ENCODE results near the gene TRMT112. TPM values are rescaled to one million over a fixed set of nuclear protein-coding genes. Genes with fewer than 3 reads are reported as not detected.

The TRMT112 gene
- total RNA-seq, 1 experiment from 2014 or later, result 328 TPM

DNA sequence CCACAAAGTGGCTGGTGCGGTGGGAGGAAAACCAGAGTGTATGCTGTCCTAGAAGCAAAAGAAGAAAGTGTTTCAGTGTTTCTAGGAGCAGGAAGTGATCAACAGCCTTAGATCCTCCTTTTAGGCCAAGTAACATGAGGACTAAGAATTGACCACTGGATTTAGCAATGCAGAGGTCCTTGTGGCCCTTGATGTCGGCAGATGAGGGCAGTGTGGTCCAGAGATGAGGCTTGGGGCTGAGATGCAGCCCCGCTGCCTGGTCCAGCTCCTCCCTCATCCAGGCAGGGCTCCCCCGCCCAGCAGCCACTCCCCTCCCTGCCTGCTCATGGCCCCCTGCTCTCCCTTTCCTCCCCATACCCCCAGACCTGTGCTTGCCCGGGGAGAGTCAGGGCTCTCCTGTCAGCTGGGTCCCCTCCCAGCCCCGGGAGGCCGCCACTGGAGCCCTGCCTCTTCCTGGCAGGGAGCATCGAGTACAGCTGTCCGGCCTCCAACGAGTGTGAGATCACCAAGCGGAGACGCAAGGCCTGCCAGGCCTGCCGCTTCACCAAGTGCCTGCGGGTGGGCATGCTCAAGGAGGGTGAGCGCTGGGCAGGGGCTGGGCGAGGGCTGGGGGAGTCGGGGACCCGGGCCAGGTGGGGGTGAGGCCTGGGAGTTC lies 3.7 kb downstream of the TRMT112 start:
- CTCF ChIA-PET, result interaction anchor here (1.3 to 2.4 kb wide), 3 partner anchors 10 to 43 kb away, joined by 4 to 8 read pairs (median 5); no protein-coding TSS in a partner anchor
- TF ChIP-seq, protein P1, sequence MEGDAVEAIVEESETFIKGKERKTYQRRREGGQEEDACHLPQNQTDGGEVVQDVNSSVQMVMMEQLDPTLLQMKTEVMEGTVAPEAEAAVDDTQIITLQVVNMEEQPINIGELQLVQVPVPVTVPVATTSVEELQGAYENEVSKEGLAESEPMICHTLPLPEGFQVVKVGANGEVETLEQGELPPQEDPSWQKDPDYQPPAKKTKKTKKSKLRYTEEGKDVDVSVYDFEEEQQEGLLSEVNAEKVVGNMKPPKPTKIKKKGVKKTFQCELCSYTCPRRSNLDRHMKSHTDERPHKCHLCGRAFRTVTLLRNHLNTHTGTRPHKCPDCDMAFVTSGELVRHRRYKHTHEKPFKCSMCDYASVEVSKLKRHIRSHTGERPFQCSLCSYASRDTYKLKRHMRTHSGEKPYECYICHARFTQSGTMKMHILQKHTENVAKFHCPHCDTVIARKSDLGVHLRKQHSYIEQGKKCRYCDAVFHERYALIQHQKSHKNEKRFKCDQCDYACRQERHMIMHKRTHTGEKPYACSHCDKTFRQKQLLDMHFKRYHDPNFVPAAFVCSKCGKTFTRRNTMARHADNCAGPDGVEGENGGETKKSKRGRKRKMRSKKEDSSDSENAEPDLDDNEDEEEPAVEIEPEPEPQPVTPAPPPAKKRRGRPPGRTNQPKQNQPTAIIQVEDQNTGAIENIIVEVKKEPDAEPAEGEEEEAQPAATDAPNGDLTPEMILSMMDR (IDR thresholded peaks at IDR 0.05 in 2 of 3, conservative IDR thresholded peaks at IDR 0.05 in 1 of 3; ENCODE audit: borderline replicate concordance in 1 of 3, insufficient read depth in 1 of 3, low read depth in 2 of 3, low read length in 2 of 3), result no peak
- TF ChIP-seq, protein P2, sequence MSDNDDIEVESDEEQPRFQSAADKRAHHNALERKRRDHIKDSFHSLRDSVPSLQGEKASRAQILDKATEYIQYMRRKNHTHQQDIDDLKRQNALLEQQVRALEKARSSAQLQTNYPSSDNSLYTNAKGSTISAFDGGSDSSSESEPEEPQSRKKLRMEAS (IDR thresholded peaks at IDR 0.05), result no peak
- TF ChIP-seq ZNF274 (IDR thresholded peaks at IDR 0.05; ENCODE audit: low read depth, low read length) (no peak), ZFX (IDR thresholded peaks at IDR 0.05) (no peak), TCF7L2 (IDR thresholded peaks at IDR 0.05; ENCODE audit: borderline replicate concordance, extremely low read depth, insufficient read depth, insufficient read length) (no peak), CEBPB (IDR thresholded peaks at IDR 0.05; ENCODE audit: low read depth) (no peak), EZH2 (IDR thresholded peaks at IDR 0.05) (no peak), ELF1 (IDR thresholded peaks at IDR 0.05; ENCODE audit: borderline replicate concordance, low read depth) (no peak), EZH2phosphoT487 (IDR thresholded peaks at IDR 0.05; ENCODE audit: borderline replicate concordance) (no peak)
- TF ChIP-seq, protein P3, sequence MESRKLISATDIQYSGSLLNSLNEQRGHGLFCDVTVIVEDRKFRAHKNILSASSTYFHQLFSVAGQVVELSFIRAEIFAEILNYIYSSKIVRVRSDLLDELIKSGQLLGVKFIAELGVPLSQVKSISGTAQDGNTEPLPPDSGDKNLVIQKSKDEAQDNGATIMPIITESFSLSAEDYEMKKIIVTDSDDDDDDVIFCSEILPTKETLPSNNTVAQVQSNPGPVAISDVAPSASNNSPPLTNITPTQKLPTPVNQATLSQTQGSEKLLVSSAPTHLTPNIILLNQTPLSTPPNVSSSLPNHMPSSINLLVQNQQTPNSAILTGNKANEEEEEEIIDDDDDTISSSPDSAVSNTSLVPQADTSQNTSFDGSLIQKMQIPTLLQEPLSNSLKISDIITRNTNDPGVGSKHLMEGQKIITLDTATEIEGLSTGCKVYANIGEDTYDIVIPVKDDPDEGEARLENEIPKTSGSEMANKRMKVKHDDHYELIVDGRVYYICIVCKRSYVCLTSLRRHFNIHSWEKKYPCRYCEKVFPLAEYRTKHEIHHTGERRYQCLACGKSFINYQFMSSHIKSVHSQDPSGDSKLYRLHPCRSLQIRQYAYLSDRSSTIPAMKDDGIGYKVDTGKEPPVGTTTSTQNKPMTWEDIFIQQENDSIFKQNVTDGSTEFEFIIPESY (IDR thresholded peaks at IDR 0.05; ENCODE audit: extremely low read depth, insufficient replicate concordance, low read length), result no peak
- POLR2A ChIA-PET, result interaction anchor here (0.9 to 2.0 kb wide), 4 partner anchors 11 to 44 kb away, joined by 3 to 6 read pairs (median 4); no protein-coding TSS in a partner anchor
- Histone ChIP-seq H3K27me3 (ENCODE audit: insufficient read depth, low read length) (no peaks in the 10 kb centered on the region), H2AFZ (ENCODE audit: low read depth, low read length, poor library complexity, severe bottlenecking) (no peak overlapping the region), H3K4me2 (ENCODE audit: low read length) (no peak overlapping the region), H3K4me3 (replicated peaks in 1 of 2; ENCODE audit: low read depth in 1 of 2, low read length in 2 of 2) (no peak overlapping the region), H3K36me3 (ENCODE audit: control insufficient read depth in 1 of 2, insufficient read depth in 2 of 2, low read length in 2 of 2) (peaks cover 0 to 23% of the 10 kb centered on the region in 2 experiments; a peak in 2 of 4 replicates), H3K9me3 (ENCODE audit: control insufficient read depth in 1 of 2, insufficient read depth in 1 of 2, low read depth in 1 of 2, low read length in 2 of 2) (no peaks in the 10 kb centered on the region), H3K4me1 (ENCODE audit: control insufficient read depth in 1 of 2, insufficient read depth in 2 of 2, low read length in 2 of 2) (peaks cover 5 to 26% of the 10 kb centered on the region in 2 experiments; a peak in 2 of 4 replicates), H3K27ac (ENCODE audit: low read depth, low read length) (peak overlapping the region; percentile 18; the same call in 1 of the 2 replicates), H4K20me1 (ENCODE audit: insufficient read depth) (no peaks in the 10 kb centered on the region), H3K79me2 (ENCODE audit: insufficient read depth, low read length) (peaks cover 38% of the 10 kb centered on the region), H3K9me2 (ENCODE audit: insufficient read depth) (no peaks in the 10 kb centered on the region), H3K9ac (ENCODE audit: low read length) (peak overlapping the region; percentile 3; the same call in 1 of the 2 replicates)
- no peak for DNase-seq (ENCODE audit: low read depth, low spot score)
- no peak for ATAC-seq
- RAD21 ChIA-PET (ENCODE audit: low non-redundant PET in 1 of 2, low total read pairs in 2 of 2, uncharacterized antibody in 2 of 2, unreplicated experiment in 2 of 2), result no interaction called here
- no TSS peak for BruUV-seq (replicated peaks)
- intact Hi-C loops (cut with micrococcal nuclease), result no loop called here

Measured in HCT116 (cell line).